GM21737 (cell line): ENCODE measurements around the gene EIF5B.

Source experiments
- ATAC-seq: cut with Tn5 transposase; IDR thresholded peaks from one replicate; pipeline ENCODE4 v1.9.1; 2021; ENCODE audit warnings: mild to moderate bottlenecking, moderate library complexity; ENCODE audit not compliant: unreplicated experiment

The EIF5B gene

DNA sequence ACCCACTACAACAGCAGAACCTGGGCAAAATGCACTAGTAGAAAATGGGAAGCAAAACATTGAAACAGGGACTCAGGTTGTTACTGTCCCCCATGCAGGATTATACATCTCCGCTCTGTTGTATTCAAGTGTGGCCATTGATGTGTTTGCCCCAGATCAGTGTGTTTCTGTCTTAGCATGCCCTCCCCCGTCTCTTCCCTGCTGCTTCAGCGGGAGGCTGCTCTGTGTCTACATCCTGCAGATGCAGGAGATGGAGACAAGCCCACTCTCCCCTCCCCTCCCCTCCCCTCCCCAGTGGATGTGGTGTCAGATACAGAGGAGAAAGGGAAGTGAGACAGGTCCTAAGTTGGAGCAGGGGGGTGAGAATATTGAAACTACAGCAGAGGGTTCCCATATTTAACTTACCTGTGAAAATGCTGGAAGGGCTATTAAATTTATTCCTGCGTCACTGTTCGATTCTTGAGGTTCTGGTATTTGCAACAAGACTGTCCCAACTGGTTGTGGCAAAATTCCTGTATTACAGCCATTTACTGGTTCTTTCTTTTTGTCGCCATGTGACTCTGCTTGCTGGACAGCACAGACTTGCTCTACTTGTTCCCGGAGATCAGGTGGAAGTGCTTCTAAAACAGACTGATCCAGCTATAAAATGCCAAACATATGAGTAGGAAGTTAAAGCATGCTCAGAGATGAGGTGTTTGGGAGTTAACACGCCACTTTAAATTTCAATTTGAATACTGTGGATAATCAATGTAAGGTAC, 67.0 kb downstream of the EIF5B start:
- ATAC-seq: no peak

DNA sequence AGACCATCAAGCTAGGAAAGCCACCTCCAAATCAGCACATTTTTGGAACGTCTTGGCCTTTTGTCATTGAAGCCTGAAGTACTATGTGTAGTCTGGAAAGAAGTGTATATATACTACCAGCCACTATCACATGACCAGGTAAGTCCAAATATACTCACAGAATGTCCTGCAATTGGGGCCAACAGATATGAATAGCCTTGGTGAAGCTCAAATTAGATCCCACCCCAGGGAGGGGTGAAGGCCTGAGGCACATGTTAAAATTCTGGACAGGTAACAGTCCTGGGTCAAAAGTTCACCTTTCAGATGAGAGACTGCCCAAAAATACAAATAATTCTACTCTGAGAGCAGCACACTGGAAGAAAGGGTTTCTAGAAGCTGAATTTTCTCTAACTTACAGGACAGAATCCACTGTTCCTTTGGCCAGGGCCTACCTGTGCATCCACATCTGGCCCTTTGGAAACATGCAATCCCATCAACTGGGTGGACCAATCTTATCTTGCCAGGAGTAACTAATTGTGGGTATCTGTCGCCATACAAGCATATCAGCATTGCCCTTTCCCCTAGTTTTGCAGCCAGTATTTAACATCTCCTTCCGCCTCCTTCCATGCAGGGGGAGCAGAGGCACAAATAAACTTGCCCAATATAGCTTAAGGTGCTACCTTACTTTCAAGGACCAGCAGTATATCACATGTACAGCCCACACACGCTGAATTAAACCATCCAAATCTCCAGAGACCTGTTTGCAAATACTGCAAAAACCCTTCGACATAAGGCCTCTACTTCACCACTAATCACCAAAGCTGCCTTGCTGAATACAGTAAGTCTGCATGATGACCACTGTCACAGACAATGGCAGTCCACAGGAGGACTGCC, 67.8 kb downstream of the EIF5B start:
- ATAC-seq: no peak

DNA sequence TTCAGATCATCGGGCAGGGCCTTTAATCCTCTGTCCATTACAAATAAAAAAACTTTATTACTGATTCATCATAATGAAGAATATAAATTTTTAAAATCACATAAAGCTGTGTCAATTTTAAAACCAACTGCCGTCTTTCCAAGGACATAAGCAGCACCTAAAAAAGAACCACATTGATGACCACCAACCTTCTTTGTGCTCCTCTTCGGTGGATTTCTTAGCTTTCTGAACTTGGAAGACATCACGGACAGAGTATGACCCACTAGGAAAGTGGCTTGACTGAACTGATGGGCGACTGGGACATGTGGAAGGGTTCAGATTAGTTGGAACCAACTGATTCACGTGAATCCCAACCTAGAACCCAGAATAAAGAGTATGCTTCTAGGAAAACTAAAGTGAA, 68.9 kb downstream of the EIF5B start:
- ATAC-seq: no peak

DNA sequence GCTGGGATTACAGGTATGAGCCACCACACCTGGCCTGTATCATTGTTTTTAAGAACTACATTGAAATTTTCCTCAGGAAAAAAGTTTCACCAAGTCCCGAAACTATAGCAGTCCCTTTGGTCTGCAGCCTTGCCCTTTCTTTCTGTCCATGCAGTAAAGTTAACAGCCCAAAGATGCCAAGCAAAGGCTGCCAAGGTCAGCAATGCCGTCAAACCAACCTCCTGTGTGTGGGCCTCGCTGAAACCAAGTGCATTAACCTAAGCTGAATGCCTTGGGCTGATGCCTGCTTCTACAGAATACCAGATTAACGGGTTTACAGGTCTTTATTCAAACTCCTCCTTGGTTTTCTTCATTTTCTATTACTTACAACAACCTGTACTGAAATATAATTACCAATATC, 73.1 kb downstream of the EIF5B start:
- no peak for ATAC-seq

DNA sequence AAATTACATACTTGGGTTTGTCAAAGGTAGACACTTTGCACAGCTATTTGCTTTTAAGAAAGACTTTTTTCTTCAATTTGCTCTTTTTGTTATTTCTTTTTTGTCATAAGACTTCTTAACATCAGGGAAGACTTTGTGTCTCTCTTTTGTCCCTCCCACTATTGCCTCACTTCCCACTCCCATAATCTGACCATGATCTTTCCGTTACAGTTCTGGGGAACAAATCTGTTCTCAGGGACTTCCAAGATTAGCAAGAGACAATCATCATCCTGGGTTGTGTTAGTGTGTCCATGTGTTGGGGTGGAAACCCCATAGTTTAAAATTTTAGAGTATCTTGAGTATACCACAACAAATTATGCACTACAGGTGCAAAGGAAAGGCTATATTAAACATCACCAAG, 77.4 kb downstream of the EIF5B start:
- no peak for ATAC-seq

DNA sequence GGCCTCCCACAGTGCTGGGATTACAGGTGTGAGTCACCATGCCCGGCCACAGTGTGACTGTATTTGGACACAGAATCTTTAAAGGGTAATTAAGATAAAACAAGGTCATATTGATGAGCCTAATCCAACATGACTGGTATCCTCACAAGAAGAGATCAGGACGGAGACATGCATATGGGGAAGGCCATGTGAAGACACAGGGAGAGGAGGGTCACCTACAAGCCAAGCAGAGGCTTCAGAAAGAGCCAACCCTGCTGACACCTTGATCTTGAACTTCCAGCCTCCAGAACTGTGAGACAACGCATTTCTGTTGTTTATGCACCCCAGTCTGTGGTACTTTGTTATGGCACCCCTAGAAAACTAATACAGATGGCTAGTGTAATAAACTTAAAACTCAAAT, 80.2 kb downstream of the EIF5B start:
- ATAC-seq: no peak

DNA sequence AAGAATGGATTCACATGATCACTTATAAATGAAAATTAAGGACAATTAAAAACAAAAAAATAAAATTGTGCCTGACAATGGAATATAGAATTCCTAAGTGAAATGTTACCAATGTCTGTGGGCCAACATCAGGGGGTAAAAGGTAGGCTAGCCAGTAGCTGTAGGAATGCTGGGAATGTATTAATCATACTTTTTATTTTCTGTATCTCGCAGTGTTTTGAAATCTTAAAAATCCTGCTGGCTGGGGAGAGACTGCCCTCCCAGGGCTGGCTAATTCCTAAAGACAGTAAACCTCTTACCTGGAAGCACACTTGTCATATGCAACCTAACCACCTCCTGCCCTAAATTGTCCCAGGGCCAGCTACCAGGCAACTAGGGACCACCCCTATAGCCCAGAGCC, 82.8 kb downstream of the EIF5B start:
- no peak for ATAC-seq

DNA sequence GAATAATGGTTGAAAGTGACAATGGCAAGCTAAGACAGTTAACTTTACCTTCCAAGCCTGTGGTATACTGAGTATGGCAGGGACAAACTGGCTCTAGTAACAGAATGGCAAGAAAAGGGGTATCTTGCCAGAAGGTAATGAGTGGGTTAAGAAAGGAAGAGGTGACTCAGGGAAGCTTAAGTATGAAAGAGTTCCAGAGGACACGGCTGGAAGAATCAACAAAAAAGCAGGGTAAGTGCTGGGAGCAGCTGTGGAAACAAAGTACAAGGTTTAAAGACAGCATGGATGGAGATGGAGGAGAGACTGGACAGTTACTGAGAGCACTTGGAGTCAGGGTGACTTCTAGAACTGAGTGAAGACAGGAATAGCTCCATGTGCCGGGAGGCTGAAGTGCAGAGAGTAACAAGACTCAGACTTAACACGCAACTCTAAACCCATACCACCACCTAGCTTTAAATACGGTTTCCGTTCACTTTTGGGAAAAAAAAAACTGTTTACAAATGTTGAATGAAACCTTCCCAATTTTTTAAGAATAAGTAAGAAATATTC, 83.6 kb downstream of the EIF5B start:
- ATAC-seq: no peak

DNA sequence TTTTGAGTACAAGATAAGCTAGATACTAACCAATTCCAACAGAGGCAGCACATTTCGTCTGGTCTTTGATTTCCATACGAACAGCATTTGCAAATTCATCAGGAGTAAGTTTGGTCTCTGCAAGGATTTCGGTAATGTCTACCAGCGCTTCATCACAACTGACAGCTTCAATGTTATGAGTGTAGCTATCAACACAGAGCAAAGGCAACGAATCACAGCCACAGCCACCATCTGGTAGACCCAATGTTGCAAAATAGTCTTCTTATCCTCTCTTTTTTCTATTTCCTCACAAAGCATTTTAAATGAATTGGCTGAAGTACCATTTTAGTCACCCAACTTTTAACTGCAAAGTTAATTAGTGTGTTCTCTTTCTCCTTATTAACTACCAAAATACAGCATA, 84.3 kb downstream of the EIF5B start:
- ATAC-seq: no peak

DNA sequence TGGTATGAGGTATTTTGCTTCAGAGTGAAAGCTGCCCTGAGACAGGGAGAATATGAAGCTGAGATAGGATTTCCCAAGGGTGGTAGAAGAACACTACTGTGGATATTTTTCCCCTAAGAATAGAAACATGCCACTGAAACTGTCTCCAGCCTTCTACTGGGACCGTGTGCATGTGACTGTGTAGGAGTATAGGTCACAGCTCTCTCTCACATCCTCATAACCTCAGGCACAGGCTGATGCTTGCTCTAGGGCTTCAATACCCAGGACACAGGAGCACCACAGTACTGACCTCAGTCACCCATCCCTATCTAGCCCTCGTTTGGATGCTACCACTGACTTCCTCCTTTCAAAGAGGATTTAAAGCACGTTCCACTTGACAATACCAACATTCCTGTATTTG, 85.4 kb downstream of the EIF5B start:
- no peak for ATAC-seq

DNA sequence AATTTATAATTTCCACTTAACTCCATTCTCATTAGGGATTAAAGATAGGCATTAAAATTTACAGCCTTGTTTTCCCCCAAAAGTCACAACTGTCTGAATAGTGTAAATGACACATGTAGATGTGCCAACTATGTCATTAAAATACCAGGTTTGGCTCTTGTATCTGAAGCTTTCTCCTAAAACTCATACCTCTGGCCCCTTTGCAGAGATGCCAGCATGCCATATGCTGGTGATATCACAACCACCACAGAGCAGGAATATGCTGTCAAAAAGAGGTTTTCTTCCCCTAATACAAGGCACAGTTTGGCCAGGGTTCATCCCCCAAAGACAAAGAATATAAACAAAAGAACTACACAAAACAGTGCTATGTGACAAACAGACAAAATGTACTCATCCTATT, 87.2 kb downstream of the EIF5B start:
- no peak for ATAC-seq

DNA sequence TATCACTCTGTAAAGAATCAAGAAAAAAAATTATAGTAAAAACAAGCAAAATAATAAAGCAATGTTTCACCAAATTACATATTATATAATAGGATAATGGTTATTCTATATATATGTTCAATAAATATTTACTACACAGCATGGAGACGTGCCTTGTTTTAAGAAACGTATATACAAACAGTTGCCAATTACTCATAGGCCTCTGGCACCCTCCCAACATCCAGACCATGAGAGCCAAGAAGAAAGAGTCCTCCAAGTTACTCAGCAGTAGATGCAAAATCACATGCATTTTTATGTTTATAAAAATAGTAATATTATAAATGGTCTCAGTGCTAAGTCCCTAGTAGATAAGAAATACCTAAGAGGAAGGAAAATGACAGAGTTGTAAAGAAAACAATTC, 87.8 kb downstream of the EIF5B start:
- no peak for ATAC-seq

DNA sequence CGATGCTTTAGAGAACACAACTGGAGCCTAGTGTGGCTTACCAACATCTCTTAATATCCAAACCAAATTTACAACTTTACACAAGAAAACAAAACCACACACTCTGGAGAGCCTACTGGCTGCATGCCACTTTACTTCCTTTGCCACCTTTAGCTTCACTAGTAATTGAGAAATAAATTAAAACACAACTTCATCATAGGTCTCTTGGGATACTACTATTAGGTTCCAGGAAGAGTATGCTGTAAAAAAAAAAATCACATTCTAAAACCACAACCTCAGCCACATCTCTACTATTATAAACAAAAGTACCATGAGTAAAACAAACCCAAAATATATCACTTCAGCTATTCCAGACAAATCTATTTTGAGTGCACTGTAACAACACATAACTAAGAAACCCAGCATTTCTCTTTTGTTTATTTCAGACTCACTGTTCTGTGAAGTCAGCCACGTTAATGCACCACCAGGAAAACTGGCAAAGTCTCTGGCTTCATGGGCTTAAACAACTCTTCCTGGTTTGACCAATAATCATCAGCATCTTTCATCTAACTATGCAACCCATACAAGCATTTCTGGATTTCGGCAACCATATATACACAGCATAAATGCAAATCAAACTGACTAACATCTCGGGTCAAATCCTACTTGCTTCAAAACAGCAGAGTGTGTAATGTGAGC, 93.6 kb downstream of the EIF5B start:
- ATAC-seq: no peak

DNA sequence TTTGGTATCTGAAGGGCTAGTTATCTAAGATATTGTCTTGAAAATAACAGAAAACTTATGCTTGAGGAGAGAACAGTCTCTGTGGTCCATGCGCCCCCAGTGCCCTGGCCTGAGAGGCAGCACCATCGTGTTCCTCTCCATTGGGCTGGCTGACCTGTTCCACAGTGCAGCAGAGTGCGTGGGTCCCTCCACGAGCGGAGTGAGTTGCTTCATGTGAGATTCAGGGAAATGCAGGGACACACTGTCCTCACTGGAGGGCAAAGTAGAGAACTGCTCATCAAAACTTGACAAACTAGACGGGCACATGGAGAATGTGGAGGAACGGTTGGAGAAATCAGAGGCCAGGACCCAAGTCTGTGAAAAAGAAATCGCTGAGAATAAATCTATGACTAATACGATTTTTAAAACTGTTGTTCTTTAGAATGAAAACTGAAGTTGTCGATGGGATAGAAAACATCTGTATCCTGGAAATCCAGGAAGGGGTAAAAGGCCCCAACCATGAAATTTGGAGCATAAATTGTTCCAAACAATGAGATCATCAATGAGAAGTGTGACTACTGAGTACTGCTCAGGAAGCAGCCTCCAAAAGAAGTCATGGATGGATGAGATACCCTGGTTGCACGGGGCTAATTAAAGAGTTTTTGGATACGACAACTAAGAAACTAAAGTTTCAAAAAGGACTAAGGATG, 94.5 kb downstream of the EIF5B start:
- ATAC-seq: no peak

DNA sequence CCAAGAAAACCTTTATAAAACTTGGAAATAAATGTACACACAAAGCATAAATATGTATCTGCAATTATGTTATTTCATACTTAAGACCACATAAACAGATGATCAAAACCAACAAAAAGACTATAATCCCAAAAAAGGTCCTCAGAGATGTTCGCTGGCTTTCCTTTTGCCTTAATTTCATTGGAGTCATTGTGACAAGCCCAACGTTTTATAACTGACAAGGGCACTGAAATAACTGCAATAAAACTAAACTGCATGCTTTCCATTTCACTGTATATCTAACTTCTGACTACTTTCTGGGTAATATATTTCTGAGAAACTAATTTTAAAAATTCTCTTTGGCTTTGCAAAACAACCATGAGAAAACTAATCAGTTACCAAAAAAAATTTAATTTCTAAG, 96.2 kb downstream of the EIF5B start:
- no peak for ATAC-seq

DNA sequence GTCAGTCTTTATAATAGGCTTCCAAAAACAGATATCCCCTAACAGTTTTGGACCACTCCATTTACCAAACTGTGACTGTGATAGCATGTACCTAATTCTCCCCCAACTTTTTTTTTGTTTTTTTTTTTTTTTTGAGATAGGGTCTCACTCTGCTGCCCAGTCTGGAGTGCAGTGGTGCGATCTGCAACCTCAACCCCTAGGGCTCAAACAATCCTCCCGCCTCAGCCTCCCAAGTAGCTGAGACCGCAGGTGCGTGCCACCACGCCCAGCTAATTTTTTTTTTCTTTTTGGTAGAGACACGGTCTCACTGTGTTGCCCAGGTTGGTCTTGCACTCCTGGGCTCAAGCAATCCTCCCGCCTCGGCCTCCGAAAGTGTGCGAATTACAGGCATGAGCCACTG, 99.7 kb downstream of the EIF5B start:
- ATAC-seq: no peak

DNA sequence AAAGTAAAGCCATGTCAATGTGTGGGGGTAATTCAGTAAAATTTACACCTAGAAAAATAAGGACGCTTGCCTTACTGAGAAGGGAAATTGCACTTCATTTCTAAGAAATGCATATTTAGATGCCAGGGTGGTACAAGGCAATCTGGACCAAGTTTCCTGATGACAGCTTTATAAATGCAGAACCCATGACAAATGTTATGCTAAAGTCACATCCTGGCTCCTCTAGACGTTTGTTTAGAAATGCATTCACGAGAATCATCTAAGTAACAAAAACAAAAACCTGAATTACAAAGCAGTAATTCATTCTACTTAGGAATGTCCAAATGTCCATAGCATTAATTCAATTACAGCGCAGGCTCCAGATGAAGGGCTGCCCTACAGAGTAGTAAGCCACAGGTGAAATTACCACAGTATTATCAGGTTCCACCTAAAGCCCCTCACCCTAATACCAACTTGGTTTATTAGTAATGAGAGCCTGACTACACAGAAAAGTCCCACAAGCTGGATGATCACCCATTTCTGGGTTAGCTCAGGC, 102.8 kb downstream of the EIF5B start:
- no peak for ATAC-seq

DNA sequence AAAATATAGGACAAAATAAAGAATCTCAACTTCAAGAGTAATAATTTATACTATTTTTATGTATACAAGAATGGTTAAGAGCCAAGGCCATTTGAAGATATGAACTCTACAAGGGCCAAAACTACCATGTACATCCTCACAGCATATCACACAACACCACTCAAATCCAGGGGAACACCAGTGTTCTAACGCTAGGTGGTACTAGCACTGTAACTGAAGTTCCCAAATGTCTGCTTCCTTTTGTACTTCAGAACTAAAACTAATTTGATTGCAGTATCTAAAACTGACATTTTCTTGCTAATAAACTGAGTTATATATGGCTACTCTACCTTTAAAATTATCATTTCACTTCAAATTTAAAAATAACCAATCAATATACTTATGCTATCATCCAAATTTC, 105.6 kb downstream of the EIF5B start:
- no peak for ATAC-seq

DNA sequence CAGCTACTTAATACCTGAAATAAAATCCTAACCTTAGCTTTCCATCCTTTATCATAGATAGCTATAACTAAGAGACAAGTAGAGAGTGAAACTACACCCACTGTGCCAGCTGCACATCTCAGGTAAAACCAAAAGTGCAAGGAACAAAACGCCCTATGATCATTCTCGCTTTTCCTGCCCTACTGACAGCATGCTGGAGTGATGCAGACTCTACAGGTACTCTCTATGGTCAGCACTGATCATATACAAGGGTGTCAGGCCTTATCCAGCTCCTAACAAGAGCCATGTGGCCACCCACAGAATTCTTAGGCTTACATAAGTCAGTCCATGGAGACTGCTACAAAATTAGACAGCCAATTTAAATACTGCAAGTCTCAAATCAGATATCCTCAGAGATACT, 107.0 kb downstream of the EIF5B start:
- no peak for ATAC-seq

DNA sequence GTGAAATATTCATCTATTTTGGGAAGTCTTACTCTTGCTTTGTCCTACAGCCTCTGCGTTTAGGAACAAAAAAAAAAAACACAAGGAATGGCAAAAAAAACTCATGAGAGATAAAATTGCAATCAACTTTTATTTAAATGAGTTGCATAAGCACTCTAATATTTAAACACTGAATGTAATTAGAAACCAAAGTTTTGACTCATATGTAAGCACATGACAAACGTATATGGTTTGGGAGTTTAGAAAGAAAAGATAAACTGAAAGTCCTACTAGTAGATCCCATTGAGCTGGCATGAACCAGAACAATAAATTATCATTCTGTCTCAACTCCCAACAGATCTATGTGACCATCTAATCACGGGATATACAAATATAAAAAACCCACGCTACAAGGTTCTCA, 107.9 kb downstream of the EIF5B start:
- no peak for ATAC-seq

DNA sequence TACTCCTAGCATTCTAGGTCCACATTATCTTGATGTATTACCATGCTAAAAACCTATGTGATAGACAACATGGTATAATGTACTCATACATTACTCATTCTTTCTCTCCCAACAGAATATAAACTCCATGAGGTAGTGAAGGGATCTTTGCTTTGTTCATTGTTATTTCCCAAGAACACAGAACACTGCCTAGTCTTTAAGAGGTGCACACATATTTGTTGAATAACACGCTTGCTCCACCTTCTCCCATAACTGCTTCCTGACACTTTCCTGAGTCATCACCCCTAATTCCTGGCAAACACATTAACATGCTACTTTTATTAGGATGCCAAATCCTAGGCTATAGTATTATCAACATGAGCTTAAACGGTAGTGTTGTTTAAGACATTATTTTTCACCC, 111.4 kb downstream of the EIF5B start:
- ATAC-seq: no peak
